ENCODE measurements around the gene ASPDH. TPM values are rescaled to one million over a fixed set of nuclear protein-coding genes. Genes with fewer than 3 reads are reported as not detected.

ASPDH gene
- total RNA-seq, 1 experiment from 2014 or later = not detected

- H3K27me3 ChIP-seq (ENCODE audit: control insufficient read depth, insufficient read depth, low read length) = peaks cover 41% of the 10 kb centered on the region
- H3K4me3 ChIP-seq (ENCODE audit: insufficient read depth, low read depth, low read length) = no peak overlapping the region
- H3K36me3 ChIP-seq (replicated peaks; ENCODE audit: control insufficient read depth, insufficient read depth, low read length) = peaks cover 3% of the 10 kb centered on the region; the same call in 1 of the 2 replicates
- peak; percentile 87 for DNase-seq
Observed at GRCh38 chr19:50486823-50487515, 26.7 kb downstream of the ASPDH start.

DNA sequence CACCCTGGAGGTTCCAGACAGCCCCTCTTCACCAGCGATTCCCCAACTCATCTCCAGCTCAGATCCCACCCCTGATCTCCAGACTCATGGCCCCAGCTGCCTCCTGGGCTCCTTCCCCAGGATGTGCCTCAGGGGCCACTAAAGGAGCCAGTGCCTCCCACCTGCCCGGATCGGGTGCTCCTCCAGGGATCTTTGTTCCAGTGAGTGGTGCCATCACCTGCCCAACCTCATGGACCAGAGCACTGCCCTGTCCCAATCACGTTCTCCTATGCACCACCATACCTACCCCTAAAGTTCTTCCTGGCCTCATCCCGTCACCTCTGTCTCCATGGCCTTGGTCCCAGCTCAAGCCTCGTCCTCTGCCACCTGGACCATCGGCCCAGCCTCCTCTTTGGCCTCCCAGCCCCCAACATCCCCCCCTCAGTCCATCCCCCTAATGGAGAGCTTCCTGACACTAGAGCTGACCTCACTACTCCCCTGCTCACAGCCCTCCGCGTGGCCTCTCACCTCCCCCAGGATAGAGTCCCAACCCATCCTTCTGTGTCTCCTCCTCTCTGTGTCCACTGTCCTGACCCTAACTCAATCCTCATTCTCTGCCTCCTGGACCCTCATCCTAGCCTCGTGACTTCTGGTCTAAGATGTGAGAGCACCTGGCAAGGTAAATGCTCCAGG, 28.3 kb downstream of the ASPDH start:
- peaks cover 5% of the 10 kb centered on the region for H3K36me3 ChIP-seq (replicated peaks; ENCODE audit: control insufficient read depth, insufficient read depth, low read length)
- no peak overlapping the region for H3K4me3 ChIP-seq (ENCODE audit: insufficient read depth, low read depth, low read length)
- DNase-seq = no peak
- H3K27me3 ChIP-seq (ENCODE audit: control insufficient read depth, insufficient read depth, low read length) = peaks cover 26% of the 10 kb centered on the region

GRCh38 chr19:50482916-50483315, 30.8 kb downstream of the ASPDH start:
- H3K36me3 ChIP-seq (replicated peaks; ENCODE audit: control insufficient read depth, insufficient read depth, low read length) = peaks cover 15% of the 10 kb centered on the region
- H3K4me3 ChIP-seq (ENCODE audit: insufficient read depth, low read depth, low read length) = no peak overlapping the region
- DNase-seq = no peak
- H3K27me3 ChIP-seq (ENCODE audit: control insufficient read depth, insufficient read depth, low read length) = peaks cover 10% of the 10 kb centered on the region

DNA sequence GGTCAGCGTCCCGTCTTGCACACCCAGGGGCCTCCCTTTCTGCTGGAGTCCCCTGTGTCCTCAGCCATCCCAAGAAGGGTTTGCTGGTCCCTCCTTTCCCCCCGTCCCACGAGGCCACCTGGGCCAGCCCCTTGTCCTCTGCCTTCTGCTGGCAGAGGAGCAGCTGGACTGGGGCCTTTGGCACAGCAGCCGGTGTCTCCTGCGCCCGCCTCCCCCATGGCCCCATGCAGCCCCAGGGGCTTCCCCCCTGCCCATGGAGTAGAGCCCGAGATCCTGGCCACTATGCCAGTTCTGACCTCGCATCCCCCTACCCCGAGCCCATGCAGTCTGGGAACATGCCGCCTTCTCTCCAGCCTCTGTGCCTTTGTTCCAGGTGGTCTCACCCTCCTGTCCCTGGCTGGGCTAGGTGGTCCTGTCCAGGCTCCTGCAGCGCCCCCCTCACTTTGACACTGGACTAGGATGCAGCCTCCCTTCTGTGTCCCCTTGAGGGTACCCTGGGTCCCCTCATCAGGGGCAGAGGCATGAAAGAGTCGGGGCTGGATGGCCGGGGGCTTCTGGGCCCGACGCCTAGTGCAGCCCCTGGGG, 31.4 kb downstream of the ASPDH start:
- H3K27me3 ChIP-seq (ENCODE audit: control insufficient read depth, insufficient read depth, low read length) = peaks cover 4% of the 10 kb centered on the region

GRCh38 chr19:50481351-50482149, 32.2 kb downstream of the ASPDH start:
- Histone ChIP-seq H3K4me3 (ENCODE audit: insufficient read depth, low read depth, low read length) (no peak overlapping the region), H3K36me3 (replicated peaks; ENCODE audit: control insufficient read depth, insufficient read depth, low read length) (peaks cover 15% of the 10 kb centered on the region), H3K27me3 (ENCODE audit: control insufficient read depth, insufficient read depth, low read length) (no peaks in the 10 kb centered on the region; the same call in 1 of the 2 replicates)
- DNase-seq = no peak

More for the DNA sequence above, 31.4 kb downstream of the ASPDH start:
- Histone ChIP-seq H3K36me3 (replicated peaks; ENCODE audit: control insufficient read depth, insufficient read depth, low read length) (peaks cover 15% of the 10 kb centered on the region), H3K4me3 (ENCODE audit: insufficient read depth, low read depth, low read length) (no peak overlapping the region)
- DNase-seq = no peak

- Histone ChIP-seq H3K27me3 (ENCODE audit: control insufficient read depth, insufficient read depth, low read length) (no peaks in the 10 kb centered on the region), H3K4me3 (ENCODE audit: insufficient read depth, low read depth, low read length) (no peak overlapping the region), H3K36me3 (replicated peaks; ENCODE audit: control insufficient read depth, insufficient read depth, low read length) (peaks cover 15% of the 10 kb centered on the region)
- no peak for DNase-seq
Observed at GRCh38 chr19:50480281-50481111, 33.2 kb downstream of the ASPDH start.

DNA sequence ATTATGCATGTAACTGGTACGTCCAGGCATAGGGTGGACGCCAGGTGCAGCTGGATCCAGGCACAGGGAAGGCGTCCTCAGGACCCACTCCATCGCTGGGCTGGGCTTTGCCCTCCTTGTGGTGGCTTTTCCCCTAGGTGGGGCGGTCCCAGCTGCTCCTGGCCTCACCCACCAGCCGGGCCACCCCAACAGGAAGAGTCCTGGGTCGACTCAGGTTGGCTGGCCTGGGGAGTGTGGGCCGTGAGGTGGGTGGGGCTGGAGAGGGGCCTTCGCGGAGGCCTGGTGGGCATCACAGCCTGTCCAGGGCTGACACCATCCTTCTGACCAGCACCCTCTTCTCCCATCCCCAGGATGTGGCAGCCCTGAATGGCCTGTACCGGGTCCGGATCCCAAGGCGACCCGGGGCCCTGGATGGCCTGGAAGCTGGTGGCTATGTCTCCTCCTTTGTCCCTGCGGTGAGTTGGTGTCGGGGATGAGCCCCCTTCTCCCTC, 33.9 kb downstream of the ASPDH start:
- H3K27me3 ChIP-seq (ENCODE audit: control insufficient read depth, insufficient read depth, low read length) = no peaks in the 10 kb centered on the region
- H3K36me3 ChIP-seq (replicated peaks; ENCODE audit: control insufficient read depth, insufficient read depth, low read length) = peaks cover 15% of the 10 kb centered on the region
- no peak overlapping the region for H3K4me3 ChIP-seq (ENCODE audit: insufficient read depth, low read depth, low read length)
- DNase-seq = no peak

DNA sequence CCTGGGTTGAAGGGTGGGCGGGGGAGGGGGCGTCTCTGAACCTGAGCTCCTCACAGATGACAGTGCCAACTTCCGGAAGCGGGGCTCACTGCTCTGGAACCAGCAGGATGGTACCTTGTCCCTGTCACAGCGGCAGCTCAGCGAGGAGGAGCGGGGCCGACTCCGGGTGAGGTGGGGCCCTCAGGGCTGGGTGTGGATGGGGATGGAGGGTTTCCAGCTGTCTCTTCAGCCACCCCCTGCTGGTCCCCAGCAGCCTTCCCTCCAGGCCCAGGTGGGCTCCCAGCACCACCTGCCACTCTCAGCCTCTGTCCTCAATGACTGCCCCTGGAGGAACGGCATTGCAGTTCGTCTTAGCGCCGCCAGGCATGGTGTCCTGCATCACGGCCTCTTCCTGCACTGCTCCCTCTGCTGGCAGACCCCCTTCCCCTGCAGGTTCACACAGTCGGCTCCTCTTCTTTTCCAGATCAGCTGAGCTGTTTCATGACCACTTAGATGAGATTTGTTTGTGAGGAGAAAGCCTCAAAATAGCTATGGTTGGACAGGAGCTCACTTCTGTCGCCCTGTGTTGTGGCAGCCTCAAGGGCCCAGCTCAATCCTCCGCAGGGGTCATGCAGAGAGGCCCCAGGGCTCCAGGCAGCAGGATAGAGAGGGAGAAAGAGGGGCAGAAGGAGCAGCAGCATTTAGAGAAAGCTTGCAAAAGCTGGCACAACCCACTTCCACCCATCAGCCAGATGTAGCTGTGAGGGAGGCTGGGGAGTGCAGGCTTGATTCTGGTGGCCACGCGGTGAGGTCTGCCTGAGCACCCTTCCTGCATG, 34.6 kb downstream of the ASPDH start:
- H3K4me3 ChIP-seq (ENCODE audit: insufficient read depth, low read depth, low read length) = no peak overlapping the region
- H3K36me3 ChIP-seq (replicated peaks; ENCODE audit: control insufficient read depth, insufficient read depth, low read length) = peaks cover 15% of the 10 kb centered on the region
- no peaks in the 10 kb centered on the region for H3K27me3 ChIP-seq (ENCODE audit: control insufficient read depth, insufficient read depth, low read length)
- DNase-seq = peak; percentile 91

- Histone ChIP-seq H3K36me3 (replicated peaks; ENCODE audit: control insufficient read depth, insufficient read depth, low read length) (peaks cover 12% of the 10 kb centered on the region), H3K4me3 (ENCODE audit: insufficient read depth, low read depth, low read length) (no peak overlapping the region), H3K27me3 (ENCODE audit: control insufficient read depth, insufficient read depth, low read length) (no peaks in the 10 kb centered on the region)
- DNase-seq = no peak
Observed at GRCh38 chr19:50477751-50478515, 35.8 kb downstream of the ASPDH start.

- H3K36me3 ChIP-seq (replicated peaks; ENCODE audit: control insufficient read depth, insufficient read depth, low read length) = peaks cover 12% of the 10 kb centered on the region
- no peaks in the 10 kb centered on the region for H3K27me3 ChIP-seq (ENCODE audit: control insufficient read depth, insufficient read depth, low read length)
- DNase-seq = no peak
- peak overlapping the region; percentile 92 for H3K4me3 ChIP-seq (ENCODE audit: insufficient read depth, low read depth, low read length)
Observed at GRCh38 chr19:50476907-50477238, 36.8 kb downstream of the ASPDH start.

- DNase-seq = peak; percentile 100
- Histone ChIP-seq H3K36me3 (replicated peaks; ENCODE audit: control insufficient read depth, insufficient read depth, low read length) (peaks cover 11% of the 10 kb centered on the region), H3K4me3 (ENCODE audit: insufficient read depth, low read depth, low read length) (peak within 1 kb of the TSS; percentile 92), H3K27me3 (ENCODE audit: control insufficient read depth, insufficient read depth, low read length) (no peaks in the 10 kb centered on the region)
Observed at GRCh38 chr19:50476224-50476906, 37.3 kb downstream of the ASPDH start, which contains the start of the genes EMC10 and GARIN5A. Gene EMC10, plus strand, starts transcription at chr19:50476507. Its CDS starts 38 bp downstream, at chr19:50476545. Gene GARIN5A, minus strand, starts transcription at chr19:50476848. Its CDS starts 460 bp downstream, at chr19:50476388.

DNA sequence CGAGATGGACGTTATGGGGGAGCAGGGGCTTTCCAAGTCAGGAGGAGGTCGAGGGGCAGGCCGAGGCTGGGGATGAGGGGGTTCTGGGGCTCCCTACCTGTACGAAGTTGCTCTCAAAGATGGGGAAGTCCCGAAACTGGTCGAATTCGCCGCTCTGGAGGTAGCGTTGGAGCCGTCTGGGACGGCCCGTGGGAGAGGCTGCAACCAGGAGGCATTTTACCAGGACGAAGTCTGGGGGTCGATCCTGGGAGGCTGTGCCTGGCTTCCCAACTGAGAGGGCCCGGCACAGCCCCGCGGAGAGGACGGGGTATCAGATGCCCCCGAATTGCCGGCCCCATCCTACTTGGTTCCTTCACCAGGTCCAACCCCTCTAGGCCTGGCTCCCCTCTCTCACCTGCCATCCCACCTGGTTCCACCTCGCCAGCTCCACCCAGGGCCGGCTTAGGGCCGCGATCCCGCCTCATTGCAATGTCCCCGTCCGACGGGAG, 37.9 kb downstream of the ASPDH start:
- Histone ChIP-seq H3K4me3 (ENCODE audit: insufficient read depth, low read depth, low read length) (peak overlapping the region; percentile 29), H3K27me3 (ENCODE audit: control insufficient read depth, insufficient read depth, low read length) (no peaks in the 10 kb centered on the region), H3K36me3 (replicated peaks; ENCODE audit: control insufficient read depth, insufficient read depth, low read length) (peaks cover 10% of the 10 kb centered on the region)
- DNase-seq = no peak

All from H7 (cell line).